Upper lobe of left lung (tissue), 4 donors: ENCODE measurements around the gene CFAP52.

Source experiments
- CTCF ChIP-seq, 6 experiments: fragments of 450-650 bp in 4 of 6; fragments of 200-600 bp in 2 of 6; sonication (generic) in 2 of 6; IDR thresholded peaks; one replicate each; pipeline ENCODE4 v1.5.1; 2016 to 2019; ENCODE audit warnings: antibody characterized with exemption in 6 of 6
- EP300 ChIP-seq, 4 donors: sonication (generic); formaldehyde crosslinking; IDR thresholded peaks; one replicate each; pipeline ENCODE4 v1.5.1; 2017; ENCODE audit warnings: antibody characterized with exemption in 4 of 4, control low read depth in 2 of 4

GRCh38 chr17:9661027-9661426 lies 84.6 kb downstream of the CFAP52 start:
- TF ChIP-seq EP300 (IDR thresholded peaks at IDR 0.05) (no peak), CTCF (IDR thresholded peaks at IDR 0.05) (no peak)
